SH-SY5Y (cell line): ENCODE data around the gene HOXC12.

ENCODE experiments used
- GATA2 ChIP-seq: IDR thresholded peaks from 2 replicates; pipeline ENCODE4 v1.6.1; 2011; ENCODE audit warnings: mild to moderate bottlenecking, low read depth, low read length
- GATA3 ChIP-seq: IDR thresholded peaks from 2 replicates; pipeline ENCODE4 v1.6.1; 2011; ENCODE audit warnings: low read depth, mild to moderate bottlenecking, low read length, moderate library complexity

The HOXC12 gene

GRCh38 chr12:53986686-53987483 lies 32.2 kb downstream of the HOXC12 start:
- no peak for TF ChIP-seq GATA2
- no peak for TF ChIP-seq GATA3

- no peak for TF ChIP-seq GATA3
- no peak for TF ChIP-seq GATA2
Measured at GRCh38 chr12:53987787-53988230, 33.1 kb downstream of the HOXC12 start.

GRCh38 chr12:53988541-53989226 lies 34.0 kb downstream of the HOXC12 start:
- TF ChIP-seq GATA3 (no peak), GATA2 (no peak)

- TF ChIP-seq GATA2 = no peak
- TF ChIP-seq GATA3 = no peak
Measured at GRCh38 chr12:53989227-53990113, 34.8 kb downstream of the HOXC12 start.

GRCh38 chr12:53990311-53991076 lies 35.8 kb downstream of the HOXC12 start:
- no peak for TF ChIP-seq GATA2
- TF ChIP-seq GATA3 = no peak

- TF ChIP-seq GATA2 (no peak), GATA3 (no peak)
Measured at GRCh38 chr12:53991077-53991460, 36.4 kb downstream of the HOXC12 start.

- TF ChIP-seq GATA2 (no peak), GATA3 (no peak)
Measured at GRCh38 chr12:53992377-53992889, 37.7 kb downstream of the HOXC12 start.

- TF ChIP-seq GATA2 = no peak
- TF ChIP-seq GATA3 = no peak
Measured at GRCh38 chr12:53993162-53994008, 38.7 kb downstream of the HOXC12 start.

GRCh38 chr12:53994009-53994263 lies 39.2 kb downstream of the HOXC12 start:
- no peak for TF ChIP-seq GATA3
- TF ChIP-seq GATA2 = no peak

- TF ChIP-seq GATA3 (no peak), GATA2 (no peak)
Measured at GRCh38 chr12:53994264-53995001, 39.7 kb downstream of the HOXC12 start.

- TF ChIP-seq GATA3 = no peak
- no peak for TF ChIP-seq GATA2
Measured at GRCh38 chr12:53995002-53995377, 40.3 kb downstream of the HOXC12 start.
